Activated naive CD4-positive, alpha-beta T cell treated with anti-CD3 and anti-CD28 coated beads for 36 hours (primary cell): ENCODE results near the gene RTKN. TPM values are rescaled to one million over a fixed set of nuclear protein-coding genes. Genes with fewer than 3 reads are reported as not detected.
"Not testable (repeated sequence)": the region's sequence is repeated elsewhere in the genome, so short reads cannot be mapped to it uniquely, and the experiment has no call there.

Experiments
- CTCF ChIA-PET: fragments of 350-600 bp; sonication (Branson Sonifier 250); formaldehyde crosslinking; loops from one replicate; lab custom pipeline; 2021; ENCODE audit warnings: antibody characterized with exemption; lab: Charles Lee
- DNase-seq: peaks from one replicate; pipeline ENCODE4 v3.0.0-alpha.2; 2020
- H3K27ac Mint-ChIP-seq: one replicate; pipeline ENCODE4 v1.8.0; 2021; ENCODE audit warnings: mild to moderate bottlenecking, mixed read lengths
- H3K27me3 Mint-ChIP-seq: one replicate; pipeline ENCODE4 v1.8.0; 2021; ENCODE audit warnings: low read depth, mixed read lengths
- H3K36me3 Mint-ChIP-seq: one replicate; pipeline ENCODE4 v1.8.0; 2021; ENCODE audit warnings: low read depth, mixed read lengths
- H3K4me1 Mint-ChIP-seq: one replicate; pipeline ENCODE4 v1.8.0; 2021; ENCODE audit warnings: low read depth, mixed read lengths
- H3K4me3 Mint-ChIP-seq: one replicate; pipeline ENCODE4 v1.8.0; 2021; ENCODE audit warnings: mild to moderate bottlenecking, moderate library complexity, mixed read lengths
- H3K9me3 Mint-ChIP-seq: one replicate; pipeline ENCODE4 v1.8.0; 2021; ENCODE audit warnings: mixed read lengths
- intact Hi-C: fragments of 100-400 bp; cut with micrococcal nuclease; formaldehyde crosslinking; loops from one replicate; pipeline ENCODE4 v1.15.1; 2023
- total RNA-seq, 2 experiments: library from RNA; stranded (reverse); gene quantifications; one replicate each; pipeline ENCODE4 v1.2.3, GENCODE V29; 2021

The RTKN gene
- total RNA-seq, 2 experiments from 2014 or later, result 0.95 to 1.6 TPM

GRCh38 chr2:74442483-74443297, 953 bp upstream of the RTKN start:
- H3K36me3 Mint-ChIP-seq, H3K27ac Mint-ChIP-seq, H3K9me3 Mint-ChIP-seq, intact Hi-C loops, DNase-seq: not testable (repeated sequence)
- Mint-ChIP-seq H3K27me3 (peaks cover 37% of the 10 kb centered on the region), H3K4me1 (peaks cover 15% of the 10 kb centered on the region), H3K4me3 (peak overlapping the region; percentile 59)
- CTCF ChIA-PET, result interaction anchor here (0.6 to 0.7 kb wide), 2 partner anchors 12 to 147 kb away, joined by 3 read pairs; partner anchors contain the start of gene INO80B

GRCh38 chr2:74441170-74441689, 507 bp downstream of the RTKN start:
- no peak for DNase-seq
- intact Hi-C loops, result loop anchor here (1.0 kb wide), 1 partner anchor 39 kb away; no protein-coding TSS in a partner anchor
- CTCF ChIA-PET, result no interaction called here
- Mint-ChIP-seq H3K36me3 (no peaks in the 10 kb centered on the region), H3K9me3 (no peaks in the 10 kb centered on the region), H3K4me1 (peaks cover 15% of the 10 kb centered on the region), H3K4me3 (peak overlapping the region; percentile 57), H3K27me3 (peaks cover 37% of the 10 kb centered on the region), H3K27ac (no peak overlapping the region)

DNA sequence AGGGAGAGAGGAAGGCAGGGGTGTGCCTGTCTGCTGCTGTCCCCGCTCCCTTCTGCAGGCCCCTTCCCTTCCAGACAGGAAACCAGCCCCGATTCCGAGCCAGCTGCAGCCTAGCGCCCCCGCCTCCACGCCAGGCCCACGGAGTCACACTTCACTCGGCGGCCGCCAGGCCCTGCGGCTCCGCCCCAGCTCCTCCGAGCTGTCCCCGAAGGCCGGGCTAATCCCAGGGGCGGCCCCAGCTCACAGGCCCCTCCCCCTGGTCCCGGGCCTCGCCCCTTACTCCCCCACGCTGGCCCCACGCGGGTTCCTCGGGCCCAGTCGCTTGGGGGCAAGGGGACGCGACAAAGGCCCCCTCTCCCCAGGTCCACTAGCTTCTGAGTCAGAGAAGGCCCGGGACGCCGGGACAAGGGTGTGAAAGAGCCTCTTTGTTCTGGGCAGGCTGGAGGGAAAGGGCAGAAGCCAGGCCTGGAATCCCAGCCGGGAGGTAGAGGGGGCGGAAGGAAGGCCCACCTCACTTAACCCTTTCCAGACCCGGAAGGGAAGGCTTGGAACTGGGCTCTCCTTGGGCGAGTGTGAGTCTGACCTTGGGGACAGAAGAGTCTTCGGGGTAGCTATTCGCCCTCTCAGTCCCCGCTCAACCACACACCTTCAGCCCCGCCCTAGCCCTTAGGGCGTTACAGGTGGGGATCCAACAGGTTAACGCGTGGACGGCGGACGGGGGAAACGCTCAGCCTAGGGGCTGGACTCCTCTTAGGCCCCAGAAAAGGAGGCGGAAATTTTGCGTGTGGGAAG, 1.2 kb downstream of the RTKN start:
- Mint-ChIP-seq H3K27me3 (peaks cover 37% of the 10 kb centered on the region), H3K4me3 (peak overlapping the region; percentile 22), H3K36me3 (no peaks in the 10 kb centered on the region), H3K27ac (no peak overlapping the region), H3K9me3 (no peaks in the 10 kb centered on the region), H3K4me1 (peaks cover 15% of the 10 kb centered on the region)
- intact Hi-C loops, result loop anchor here (1.0 kb wide), 1 partner anchor 40 kb away; no protein-coding TSS in a partner anchor
- DNase-seq, result peak; percentile 65
- CTCF ChIA-PET, result interaction anchor here (0.6 to 1.1 kb wide), 4 partner anchors 13 to 1287 kb away, joined by 3 to 4 read pairs (median 3); no protein-coding TSS in a partner anchor

GRCh38 chr2:74439803-74440377, 1.8 kb downstream of the RTKN start:
- DNase-seq, result no peak
- Mint-ChIP-seq H3K27me3 (peaks cover 35% of the 10 kb centered on the region), H3K4me3 (peak overlapping the region; percentile 22), H3K9me3 (no peaks in the 10 kb centered on the region), H3K36me3 (no peaks in the 10 kb centered on the region), H3K4me1 (peaks cover 15% of the 10 kb centered on the region), H3K27ac (no peak overlapping the region)
- intact Hi-C loops, result no loop called here
- CTCF ChIA-PET, result interaction anchor here (0.5 to 1.1 kb wide), 5 partner anchors 13 to 1286 kb away, joined by 3 to 4 read pairs (median 3); no protein-coding TSS in a partner anchor

- Mint-ChIP-seq H3K36me3 (no peaks in the 10 kb centered on the region), H3K4me1 (peaks cover 15% of the 10 kb centered on the region), H3K4me3 (no peak overlapping the region), H3K27me3 (peaks cover 35% of the 10 kb centered on the region), H3K27ac (no peak overlapping the region), H3K9me3 (no peaks in the 10 kb centered on the region)
- intact Hi-C loops, result no loop called here
- no peak for DNase-seq
- CTCF ChIA-PET, result interaction anchor here (0.5 kb wide), 1 partner anchor 40 kb away, joined by 3 read pairs; no protein-coding TSS in a partner anchor
These were observed 2.4 kb downstream of the RTKN start for GRCh38 chr2:74439373-74439772.

DNA sequence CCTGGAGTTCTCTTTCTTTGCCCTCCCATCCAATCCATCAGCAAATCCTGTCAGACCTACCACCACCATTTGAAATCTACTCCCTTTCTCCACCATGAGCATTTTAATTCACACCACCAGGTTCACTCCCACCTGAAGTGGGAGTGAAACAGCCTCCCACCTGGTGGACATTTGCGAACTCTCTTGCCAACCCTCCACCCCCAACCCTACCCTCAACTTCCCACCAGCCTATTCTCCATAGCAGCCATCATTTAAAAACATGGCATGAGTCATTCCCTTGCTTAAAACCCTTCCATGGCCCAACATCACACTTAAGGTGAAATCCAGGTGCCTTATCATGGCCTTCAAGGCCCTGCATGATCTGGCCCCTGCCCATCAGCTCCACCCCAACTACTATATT, 3.5 kb downstream of the RTKN start:
- H3K9me3 Mint-ChIP-seq, result no peaks in the 10 kb centered on the region
- H3K27me3 Mint-ChIP-seq, result peaks cover 33% of the 10 kb centered on the region
- peaks cover 15% of the 10 kb centered on the region for H3K4me1 Mint-ChIP-seq
- H3K36me3 Mint-ChIP-seq, result no peaks in the 10 kb centered on the region
- no peak for DNase-seq
- intact Hi-C loops, result no loop called here
- H3K4me3 Mint-ChIP-seq, result no peak overlapping the region
- CTCF ChIA-PET, result no interaction called here
- no peak overlapping the region for H3K27ac Mint-ChIP-seq

GRCh38 chr2:74436848-74437695, 4.7 kb downstream of the RTKN start:
- no peak for DNase-seq
- peaks cover 26% of the 10 kb centered on the region for H3K27me3 Mint-ChIP-seq
- CTCF ChIA-PET, result no interaction called here
- no peak overlapping the region for H3K27ac Mint-ChIP-seq
- H3K36me3 Mint-ChIP-seq, result no peaks in the 10 kb centered on the region
- peaks cover 11% of the 10 kb centered on the region for H3K4me1 Mint-ChIP-seq
- intact Hi-C loops, result no loop called here
- H3K9me3 Mint-ChIP-seq, result no peaks in the 10 kb centered on the region
- no peak overlapping the region for H3K4me3 Mint-ChIP-seq

- no peak overlapping the region for H3K4me3 Mint-ChIP-seq
- no peaks in the 10 kb centered on the region for H3K9me3 Mint-ChIP-seq
- H3K27me3 Mint-ChIP-seq, result peaks cover 25% of the 10 kb centered on the region
- CTCF ChIA-PET, result interaction anchor here (0.9 kb wide), 1 partner anchor 11 kb away, joined by 4 read pairs; no protein-coding TSS in a partner anchor
- no peak for DNase-seq
- peaks cover 11% of the 10 kb centered on the region for H3K4me1 Mint-ChIP-seq
- no peak overlapping the region for H3K27ac Mint-ChIP-seq
- intact Hi-C loops, result no loop called here
- H3K36me3 Mint-ChIP-seq, result no peaks in the 10 kb centered on the region
These were observed 5.5 kb downstream of the RTKN start for GRCh38 chr2:74436111-74436805.

- CTCF ChIA-PET, result no interaction called here
- Mint-ChIP-seq H3K9me3 (no peaks in the 10 kb centered on the region), H3K36me3 (no peaks in the 10 kb centered on the region), H3K27me3 (no peaks in the 10 kb centered on the region), H3K27ac (no peak overlapping the region), H3K4me3 (no peak overlapping the region), H3K4me1 (no peaks in the 10 kb centered on the region)
- no peak for DNase-seq
- intact Hi-C loops, result no loop called here
These were observed 11.2 kb downstream of the RTKN start for GRCh38 chr2:74430502-74430901.

DNA sequence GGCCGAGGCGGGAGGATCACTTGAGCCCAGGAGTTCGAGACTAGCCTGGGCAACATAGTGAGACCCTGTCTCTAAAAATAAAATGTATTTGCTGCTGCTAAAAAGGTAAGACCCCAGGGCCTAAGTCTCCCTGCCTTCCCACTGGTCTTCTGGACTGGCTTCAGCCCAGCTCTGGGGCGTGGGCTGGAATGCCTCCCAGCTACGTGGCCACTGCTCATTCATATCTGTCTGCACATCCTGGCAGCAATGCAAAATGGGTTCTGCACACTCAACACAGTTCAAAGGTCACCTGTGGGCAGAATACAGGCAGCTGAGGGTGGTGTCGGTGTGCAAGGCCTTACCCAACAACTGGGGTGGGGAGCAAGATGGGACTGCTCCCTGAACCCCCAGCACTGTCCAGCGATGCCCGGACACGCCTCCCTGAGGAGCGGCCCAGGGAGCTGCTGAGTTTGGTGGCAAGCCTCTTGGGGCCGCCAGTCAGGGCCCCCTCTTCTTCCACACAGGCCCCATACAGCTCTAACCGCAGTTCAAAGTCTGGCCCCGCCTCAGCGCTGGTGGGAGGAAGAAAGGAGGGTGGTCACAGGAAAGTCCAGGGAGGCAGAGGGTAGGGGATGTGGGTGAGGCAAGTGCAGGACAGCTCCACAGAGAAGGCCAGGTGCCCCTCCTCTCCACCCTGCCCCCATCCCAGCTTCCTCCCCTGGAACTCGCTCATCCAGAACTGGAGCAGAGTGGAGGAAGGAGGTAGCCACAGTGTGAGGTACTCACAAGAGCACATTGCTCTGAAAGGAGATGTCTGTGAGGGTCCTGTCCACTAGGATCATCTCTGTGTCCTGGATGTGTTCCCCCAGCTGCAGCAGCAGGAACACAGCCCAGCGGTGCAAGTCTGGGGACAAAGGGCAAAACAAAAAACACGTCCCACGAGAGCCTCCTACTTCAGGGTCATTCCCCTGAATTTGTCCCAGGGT, 12.0 kb downstream of the RTKN start:
- H3K27me3 Mint-ChIP-seq, result no peaks in the 10 kb centered on the region
- CTCF ChIA-PET, result interaction anchor here (0.6 kb wide), 1 partner anchor 38 kb away, joined by 3 read pairs; no protein-coding TSS in a partner anchor
- H3K4me3 Mint-ChIP-seq, result no peak overlapping the region
- no peak for DNase-seq
- no peaks in the 10 kb centered on the region for H3K4me1 Mint-ChIP-seq
- H3K27ac Mint-ChIP-seq, result no peak overlapping the region
- no peaks in the 10 kb centered on the region for H3K9me3 Mint-ChIP-seq
- H3K36me3 Mint-ChIP-seq, result no peaks in the 10 kb centered on the region
- intact Hi-C loops, result no loop called here
